ENCODE results near the gene OSBPL1A. TPM values are rescaled to one million over a fixed set of nuclear protein-coding genes. Genes with fewer than 3 reads are reported as not detected.

OSBPL1A gene
- polyA plus RNA-seq, 2 of the 4 experiments (the other 2 are of a cell fraction) = 10.5 to 22.1 TPM

- POLR2A ChIA-PET = interaction anchor here (1.4 kb wide), 1 partner anchor 139 kb away, joined by 4 read pairs; the partner anchor contains the start of gene CABYR
- peak; percentile 23 for FAIRE-seq
- Histone ChIP-seq H3K4me3 (no peak overlapping the region), H3K9me3 (no peaks in the 10 kb centered on the region), H3K4me1 (peaks cover 6% of the 10 kb centered on the region; the same call in 2 of the 3 replicates), H3K4me2 (no peak overlapping the region), H3K27ac (no peak overlapping the region)
- no peak for DNase-seq (ENCODE audit: low read depth in 1 of 2, low spot score in 1 of 2)
- 60% methylated on average over 4 of the region's 4 CpGs for WGBS (ENCODE audit: missing lambda C conversion rate)
- TF ChIP-seq BHLHE40 (IDR thresholded peaks at IDR 0.05; ENCODE audit: low read depth, low read length) = no peak
- no peak for TF ChIP-seq POLR2AphosphoS2 (conservative IDR thresholded peaks at IDR 0.05; ENCODE audit: low read length)
- TF ChIP-seq MAFK (IDR thresholded peaks at IDR 0.05; ENCODE audit: partially characterized antibody) = no peak
- no peak for TF ChIP-seq GATA3 (IDR thresholded peaks at IDR 0.05; ENCODE audit: borderline replicate concordance)
- TF ChIP-seq RARB (CRISPR knock-in tag; IDR thresholded peaks at IDR 0.05) = no peak
- no peak for TF ChIP-seq NPAS2 (CRISPR knock-in tag; IDR thresholded peaks at IDR 0.05; ENCODE audit: borderline replicate concordance)
- TF ChIP-seq CTCF (IDR thresholded peaks at IDR 0.05) = no peak
- TF ChIP-seq HEYL (CRISPR knock-in tag; IDR thresholded peaks at IDR 0.05) = no peak
- TF ChIP-seq EHMT2 (IDR thresholded peaks at IDR 0.05; ENCODE audit: low read depth) = no peak
- TF ChIP-seq PBX3 (IDR thresholded peaks at IDR 0.05) = no peak
- TF ChIP-seq E2F6 (IDR thresholded peaks at IDR 0.05; ENCODE audit: borderline replicate concordance, low read depth) = no peak
- no peak for TF ChIP-seq NFE2L2 (conservative IDR thresholded peaks at IDR 0.05; ENCODE audit: low read length)
- TF ChIP-seq REST (IDR thresholded peaks at IDR 0.05) = no peak
- TF ChIP-seq ZSCAN20 (CRISPR knock-in tag; IDR thresholded peaks at IDR 0.05) = no peak
- no peak for TF ChIP-seq ATOH8 (CRISPR knock-in tag; IDR thresholded peaks at IDR 0.05; ENCODE audit: low read depth)
- no peak for TF ChIP-seq ESRRA (IDR thresholded peaks at IDR 0.05; ENCODE audit: borderline replicate concordance, low read length)
- no peak for TF ChIP-seq SMC3 (IDR thresholded peaks at IDR 0.05)
- no peak for TF ChIP-seq FOSB (CRISPR knock-in tag; IDR thresholded peaks at IDR 0.05)
- TF ChIP-seq EP300 (IDR thresholded peaks at IDR 0.05) = no peak
- no peak for TF ChIP-seq RCOR1 (IDR thresholded peaks at IDR 0.05; ENCODE audit: low read depth, low read length)
- ATAC-seq = no peak
- CTCF ChIA-PET = interaction anchor here (1.1 kb wide), 1 partner anchor 43 kb away, joined by 4 read pairs; no protein-coding TSS in a partner anchor
These were observed 120.0 kb downstream of the OSBPL1A start for GRCh38 chr18:24277516-24278195.
